Activated CD4-positive, alpha-beta T cell treated with anti-CD3 and anti-CD28 coated beads, Interleukin-2, Interleukin-4, amounts not matched to agents 100 ng/mL and 50 ng/mL, durations not matched to agents 16 hours and 8 hours (primary cell): ENCODE measurements around the gene GALNT17.

Source experiments
- DNase-seq: peaks from one replicate; pipeline ENCODE4 v3.0.0-alpha.2; 2020; ENCODE audit warnings: low spot score

Gene GALNT17

GRCh38 chr7:71285571-71286145, 153.7 kb downstream of the GALNT17 start:
- DNase-seq: no peak

DNA sequence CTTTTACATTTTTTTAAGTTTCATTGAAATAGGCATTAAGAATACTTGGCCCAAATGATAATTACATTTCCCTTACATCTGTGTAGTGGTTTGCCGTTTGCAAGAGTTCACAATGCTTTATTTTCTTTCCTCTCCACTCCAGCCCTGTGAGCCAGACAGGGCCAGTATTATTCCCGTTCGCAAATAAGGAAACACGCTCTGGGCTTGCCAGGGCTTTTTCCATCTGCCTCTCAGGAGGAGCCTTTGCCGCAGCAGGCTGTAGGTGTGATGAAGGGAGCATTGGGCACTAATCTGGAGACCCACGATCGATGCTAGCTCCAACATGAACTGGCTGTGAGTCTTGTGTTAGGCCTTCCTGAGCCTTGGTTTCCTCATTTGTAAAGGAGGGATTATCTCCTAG, 154.4 kb downstream of the GALNT17 start:
- DNase-seq: no peak

- DNase-seq: no peak
Measured at GRCh38 chr7:71286924-71287323, 155.0 kb downstream of the GALNT17 start.

DNA sequence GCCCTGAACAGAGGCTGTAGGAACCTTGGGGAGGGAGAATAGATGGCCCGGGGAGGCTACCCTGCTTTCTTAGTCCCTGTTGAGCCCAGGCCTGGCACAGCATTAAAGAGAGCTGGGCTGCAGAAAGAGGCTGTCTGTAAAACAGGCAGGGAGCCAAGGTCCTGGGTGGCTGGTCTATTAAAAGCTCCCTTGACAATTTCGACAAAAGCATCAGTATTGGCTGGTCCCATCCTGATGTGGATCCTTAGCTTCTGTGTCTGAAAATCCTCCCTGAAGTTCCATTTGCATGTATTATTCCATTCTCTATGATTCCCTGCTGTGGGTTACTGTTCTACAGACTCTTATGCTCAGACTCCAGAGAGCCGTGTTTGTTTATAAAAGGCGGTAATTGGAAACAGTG, 158.5 kb downstream of the GALNT17 start:
- no peak for DNase-seq

GRCh38 chr7:71298378-71298777, 166.4 kb downstream of the GALNT17 start:
- no peak for DNase-seq

- no peak for DNase-seq
Measured at GRCh38 chr7:71300086-71300485, 168.1 kb downstream of the GALNT17 start.

DNA sequence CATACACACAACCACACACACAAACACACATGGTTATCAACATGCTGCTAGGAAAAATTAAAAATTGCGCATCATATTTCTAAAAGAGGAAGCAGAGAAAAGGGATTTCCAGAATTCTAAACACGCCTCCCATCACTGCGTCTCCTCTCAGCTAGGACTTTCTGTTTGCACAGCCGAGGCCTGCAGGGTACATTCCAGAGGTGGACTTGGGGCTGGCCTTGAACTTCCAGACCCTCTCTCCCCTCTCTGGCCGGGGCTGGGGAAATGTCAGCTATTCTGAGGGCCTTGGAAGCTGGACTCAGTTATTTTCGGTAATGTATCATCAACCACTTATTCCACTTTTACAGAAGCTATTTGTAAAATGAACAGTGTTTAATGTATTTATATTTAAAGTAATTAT, 168.7 kb downstream of the GALNT17 start:
- DNase-seq: no peak

- no peak for DNase-seq
Measured at GRCh38 chr7:71301167-71301566, 169.2 kb downstream of the GALNT17 start.

GRCh38 chr7:71303566-71303965, 171.6 kb downstream of the GALNT17 start:
- no peak for DNase-seq

- DNase-seq: no peak
Measured at GRCh38 chr7:71308096-71308495, 176.2 kb downstream of the GALNT17 start.

DNA sequence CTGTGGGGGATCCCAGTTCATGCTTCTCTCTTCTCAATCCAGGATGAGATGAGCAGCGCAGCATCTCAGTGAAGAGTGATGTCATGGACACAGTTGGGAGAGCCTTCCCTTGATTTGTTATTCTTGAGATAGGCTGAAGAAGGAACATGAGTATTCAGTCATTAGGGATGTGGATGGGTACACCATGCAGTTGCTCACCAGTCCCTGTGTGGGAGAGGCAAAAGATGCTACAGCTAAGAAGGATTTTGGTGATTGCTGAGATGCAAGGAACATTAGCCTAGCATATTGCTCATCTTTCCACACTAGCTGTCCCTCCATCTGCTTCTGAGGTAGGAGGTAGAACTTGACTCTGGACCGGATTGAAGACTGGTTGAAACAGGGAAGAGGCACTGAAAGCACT, 179.6 kb downstream of the GALNT17 start:
- no peak for DNase-seq

DNA sequence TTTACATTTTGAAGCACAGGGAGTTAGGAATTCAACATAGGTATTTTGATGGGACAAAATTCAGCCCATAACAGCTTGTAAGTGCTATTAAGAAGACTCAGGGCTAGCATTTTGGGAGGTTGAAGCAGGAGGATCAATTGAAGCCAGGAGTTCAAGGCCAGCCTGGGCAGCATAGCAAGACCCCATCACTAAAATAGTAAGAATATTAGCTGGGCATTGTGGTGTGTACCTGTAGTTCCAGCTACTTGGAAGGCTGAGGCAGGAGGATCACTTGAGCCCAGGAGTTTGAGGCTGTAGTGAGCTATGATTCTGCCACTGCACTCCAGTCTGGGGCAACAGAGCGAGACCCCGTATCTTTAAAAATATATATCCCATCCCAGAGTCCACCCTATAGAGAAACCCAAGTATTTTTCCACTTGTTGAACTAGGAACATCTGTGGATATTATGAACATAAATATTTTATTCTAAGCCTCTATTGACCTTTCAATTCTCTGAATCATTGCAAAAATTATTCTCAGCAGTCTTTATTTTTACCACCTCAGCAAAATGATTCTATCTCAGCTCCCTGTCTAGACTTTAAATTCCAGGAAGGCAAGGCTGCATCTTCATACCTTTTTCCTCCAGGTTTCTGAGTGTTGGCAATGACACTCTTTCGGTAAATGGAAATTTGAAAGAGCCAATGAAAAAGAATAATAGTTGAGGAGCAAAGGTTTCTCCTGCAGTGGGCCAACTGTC, 181.0 kb downstream of the GALNT17 start:
- no peak for DNase-seq

GRCh38 chr7:71313553-71313952, 181.6 kb downstream of the GALNT17 start:
- no peak for DNase-seq

GRCh38 chr7:71320916-71321315, 189.0 kb downstream of the GALNT17 start:
- no peak for DNase-seq

- DNase-seq: no peak
Measured at GRCh38 chr7:71322201-71322600, 190.3 kb downstream of the GALNT17 start.

GRCh38 chr7:71323726-71324125, 191.8 kb downstream of the GALNT17 start:
- no peak for DNase-seq

DNA sequence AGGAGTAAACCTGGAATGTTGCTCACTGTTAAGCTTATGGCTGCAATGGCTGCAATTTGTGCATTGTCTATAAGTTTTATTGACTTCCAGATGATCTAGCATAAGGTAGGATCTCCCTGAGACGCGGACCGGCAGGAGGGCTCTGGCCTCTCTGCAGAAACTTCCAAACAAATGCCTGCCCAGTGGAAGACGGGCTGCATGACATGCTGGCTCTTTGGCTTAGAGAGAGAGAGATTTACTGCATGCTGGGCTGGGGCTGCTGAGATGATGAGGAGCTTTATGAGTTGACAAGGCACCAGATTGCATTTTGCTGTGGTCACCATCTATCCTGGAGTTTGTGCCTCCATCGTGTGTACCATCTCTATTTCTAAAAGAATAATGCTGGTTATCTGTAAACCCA, 193.2 kb downstream of the GALNT17 start:
- no peak for DNase-seq

- DNase-seq: no peak
Measured at GRCh38 chr7:71326595-71326994, 194.7 kb downstream of the GALNT17 start.

- no peak for DNase-seq
Measured at GRCh38 chr7:71327946-71328345, 196.0 kb downstream of the GALNT17 start.

- no peak for DNase-seq
Measured at GRCh38 chr7:71329030-71329660, 197.2 kb downstream of the GALNT17 start.

GRCh38 chr7:71332207-71332606, 200.3 kb downstream of the GALNT17 start:
- no peak for DNase-seq

DNA sequence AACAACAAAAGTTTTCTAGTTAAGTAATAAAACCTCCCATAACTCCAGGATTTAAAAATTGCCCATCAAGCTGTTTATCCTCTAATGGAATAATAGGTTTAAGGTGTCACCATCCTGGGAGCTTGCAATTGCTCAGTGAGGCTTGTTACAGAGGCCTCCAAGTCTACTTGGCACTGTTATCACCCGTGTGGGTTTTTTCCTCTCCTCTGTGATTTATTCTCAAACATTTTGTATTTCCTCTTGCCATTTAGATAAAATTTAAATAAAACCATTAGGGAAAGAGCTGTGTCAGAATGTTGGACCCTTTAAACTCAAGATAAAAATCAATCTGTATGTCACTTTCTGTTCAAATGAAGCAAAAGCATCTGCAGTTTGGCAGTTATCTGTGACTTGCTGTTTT, 202.6 kb downstream of the GALNT17 start:
- no peak for DNase-seq

GRCh38 chr7:71338866-71339265, 206.9 kb downstream of the GALNT17 start:
- no peak for DNase-seq

DNA sequence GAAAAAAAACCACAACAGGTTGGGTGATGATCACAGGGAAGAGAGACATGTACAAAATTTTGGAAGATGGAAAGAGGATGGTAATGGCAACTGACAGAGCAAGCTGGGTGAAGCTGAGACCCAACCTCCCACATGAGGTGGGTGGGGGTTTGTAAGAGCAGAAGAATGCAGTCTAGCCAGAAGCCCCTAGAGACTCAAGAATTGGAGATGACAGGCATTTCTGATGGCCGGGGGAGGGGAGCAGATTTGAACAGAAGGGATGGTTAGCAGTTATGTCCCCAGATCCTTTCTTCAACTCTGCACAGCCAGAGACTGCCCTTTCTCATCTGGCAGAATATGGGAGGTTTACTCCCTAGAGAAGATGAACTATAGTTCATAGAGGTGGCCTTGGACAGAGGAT, 208.0 kb downstream of the GALNT17 start:
- DNase-seq: no peak
